HS-5 (cell line): ENCODE data around the gene CT45A1.
"Not testable (repeated sequence)": the region's sequence is repeated elsewhere in the genome, so short reads cannot be mapped to it uniquely, and the experiment has no call there.

Experiments
- DNase-seq: peaks from one replicate; pipeline ENCODE4 v3.0.0-alpha.2; 2012; ENCODE audit warnings: low read depth

Gene CT45A1, protein sequence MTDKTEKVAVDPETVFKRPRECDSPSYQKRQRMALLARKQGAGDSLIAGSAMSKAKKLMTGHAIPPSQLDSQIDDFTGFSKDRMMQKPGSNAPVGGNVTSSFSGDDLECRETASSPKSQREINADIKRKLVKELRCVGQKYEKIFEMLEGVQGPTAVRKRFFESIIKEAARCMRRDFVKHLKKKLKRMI

DNA sequence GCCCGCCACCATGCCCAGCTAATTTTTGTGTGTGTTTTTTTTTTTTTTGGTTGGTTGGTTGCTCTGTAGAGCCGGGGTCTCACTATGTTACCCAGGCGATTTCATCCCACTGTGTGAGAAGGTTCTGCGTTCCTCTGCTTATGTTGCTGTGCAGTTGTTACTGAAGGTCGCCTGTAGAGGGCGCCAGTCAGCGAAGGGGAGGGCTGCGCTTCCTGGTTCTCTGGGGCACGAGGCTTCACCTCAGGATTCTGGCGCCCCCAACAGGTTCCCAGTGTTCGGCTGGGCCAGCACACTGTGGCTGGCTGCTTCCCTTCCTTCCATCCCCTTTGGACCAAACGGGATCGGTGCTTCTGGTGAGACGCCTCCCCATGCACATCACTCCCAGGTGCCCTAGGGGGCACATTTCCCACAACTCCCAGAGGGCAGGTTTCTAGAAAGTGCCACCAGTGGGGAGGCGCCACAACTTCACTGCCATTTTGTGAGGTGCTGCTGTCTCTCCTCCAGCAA, at the start of gene CT45A1:
CT45A1 (plus strand) TSS at position 457 of the 507 bp plus-strand sequence. CDS start 5,302 bp downstream, outside the sequence.
- DNase-seq = not testable (repeated sequence)

DNA sequence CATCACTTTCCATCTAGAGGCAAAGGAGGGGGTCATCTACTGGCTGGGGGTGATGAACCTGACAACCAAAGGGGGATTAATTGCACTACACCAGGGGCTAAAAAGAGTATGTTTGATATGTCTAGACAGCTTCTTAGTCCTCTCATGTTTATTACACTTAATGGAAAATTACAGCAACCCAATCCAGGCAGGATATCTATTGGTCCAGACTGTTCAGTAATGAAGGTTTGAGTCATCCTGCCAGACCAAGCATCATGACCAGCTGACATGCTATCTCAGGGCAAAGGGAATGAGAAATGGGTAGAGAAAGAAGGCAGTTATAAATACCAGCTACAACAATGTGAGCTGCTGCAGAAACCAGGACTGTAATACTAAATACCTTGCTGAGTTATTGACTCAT, 40.5 kb upstream of the CT45A1 start:
- not testable (repeated sequence) for DNase-seq

DNA sequence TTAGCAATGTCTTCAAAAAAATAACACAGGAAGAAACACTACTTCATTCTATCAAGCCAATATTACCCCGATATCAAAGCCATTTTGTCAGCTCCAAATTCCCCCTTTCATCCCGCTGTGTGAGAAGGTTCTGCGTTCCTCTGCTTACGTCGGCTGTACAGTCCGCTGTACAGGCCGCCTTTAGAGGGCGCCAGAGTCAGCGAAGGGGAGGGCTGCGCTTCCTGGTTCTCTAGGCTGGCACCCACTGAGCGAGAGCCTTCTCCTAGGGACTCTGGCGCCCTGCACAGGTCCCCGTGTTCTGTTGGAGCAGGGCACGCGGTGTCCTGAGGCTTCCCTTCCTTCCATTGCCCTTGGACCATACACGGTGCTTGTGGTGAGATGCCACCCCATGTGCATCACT, 25.3 kb upstream of the CT45A1 start:
- no peak for DNase-seq

DNA sequence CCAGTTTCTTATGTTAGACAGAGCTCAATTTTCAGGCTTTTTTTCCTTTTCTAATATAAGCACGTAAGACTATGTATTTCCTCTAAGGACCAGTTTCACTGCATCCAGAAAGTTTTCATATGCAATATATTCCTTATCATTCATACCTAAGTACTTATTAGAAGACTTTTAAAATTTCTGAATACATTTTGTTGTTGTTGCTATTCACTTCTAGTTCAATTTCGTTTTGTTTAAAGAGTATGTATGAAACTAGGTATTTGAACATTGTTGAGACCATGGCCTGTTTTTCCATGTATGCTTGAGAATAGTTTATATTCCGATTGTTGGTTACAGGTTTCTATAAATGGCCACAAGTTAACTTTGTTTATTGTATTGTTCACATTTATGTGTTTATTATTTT, 18.0 kb upstream of the CT45A1 start:
- DNase-seq = no peak

DNA sequence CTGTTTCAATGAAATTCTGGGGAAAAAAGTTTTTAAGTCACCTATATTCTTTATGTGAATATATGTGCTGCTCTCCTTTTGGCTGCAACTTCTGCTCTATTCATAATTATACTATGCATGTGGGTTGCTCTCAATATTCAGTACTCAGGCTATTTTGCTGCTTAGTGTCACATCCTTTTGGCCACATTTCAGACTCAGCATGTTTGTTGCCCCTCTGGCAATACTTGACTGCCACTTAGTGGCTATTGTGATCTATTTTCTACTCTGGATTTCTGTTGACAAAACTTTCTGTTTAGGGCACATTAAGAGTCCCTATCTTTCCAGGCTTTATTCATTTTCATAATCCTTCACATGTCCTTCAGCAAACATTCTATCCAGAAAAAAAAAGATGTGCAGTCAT, 15.8 kb upstream of the CT45A1 start:
- no peak for DNase-seq

DNA sequence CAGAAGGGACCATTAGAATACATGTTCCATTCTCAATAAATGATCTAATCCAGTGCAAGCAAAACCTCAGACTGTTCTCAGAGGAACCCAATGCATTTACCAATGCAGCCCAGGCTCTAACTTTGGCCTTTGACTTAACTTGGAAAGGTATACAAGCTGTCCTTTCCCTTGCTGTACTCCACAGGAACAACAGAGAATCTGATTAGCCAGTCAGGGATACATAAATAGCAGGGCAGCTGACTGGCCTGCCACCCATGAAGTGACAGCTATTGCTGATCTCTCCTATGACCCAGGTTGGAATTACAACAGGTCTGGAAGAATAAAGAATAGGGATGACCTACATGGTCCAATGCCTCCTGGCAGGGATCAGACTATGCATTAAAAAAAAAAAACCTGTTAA, 14.5 kb upstream of the CT45A1 start:
- no peak for DNase-seq

DNA sequence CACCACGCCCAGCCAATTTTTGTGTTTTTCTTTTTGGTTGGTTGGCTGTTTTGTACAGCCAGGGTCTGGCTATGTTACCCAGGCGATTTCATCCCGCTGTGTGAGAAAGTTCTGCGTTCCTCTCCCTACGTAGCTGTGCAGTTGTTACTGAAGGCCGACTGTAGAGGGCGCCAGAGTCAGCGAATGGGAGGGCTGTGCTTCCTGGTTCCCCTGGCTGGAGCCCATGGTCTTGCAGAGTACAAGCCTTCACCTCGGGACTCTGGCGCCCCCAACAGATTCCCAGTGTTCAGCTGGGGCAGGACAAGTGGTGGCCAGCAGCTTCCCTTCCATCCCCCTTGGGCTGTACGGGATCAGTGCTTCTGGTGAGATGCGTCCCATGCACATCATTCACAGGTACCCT, 5.6 kb upstream of the CT45A1 start:
- no peak for DNase-seq

DNA sequence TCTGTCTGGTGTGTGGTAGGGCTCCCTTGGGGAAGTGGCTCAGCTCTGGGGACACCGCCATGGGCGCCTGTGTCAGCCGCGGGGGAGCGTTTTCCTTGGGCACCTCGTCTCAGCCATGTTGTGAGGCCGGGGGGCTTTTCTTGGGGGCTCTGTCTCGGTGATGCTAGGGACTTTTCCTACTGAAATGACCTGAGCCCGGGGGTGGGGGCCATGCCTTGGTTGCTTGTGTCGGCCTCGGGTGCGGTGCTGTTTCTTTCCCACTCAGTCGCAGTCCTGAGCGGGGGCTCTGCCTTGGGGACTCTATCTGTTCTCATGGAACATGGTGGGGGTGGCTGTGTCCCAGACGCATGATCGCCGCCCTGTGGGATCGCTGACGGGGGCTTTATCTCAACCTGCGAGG, 356 bp downstream of the CT45A1 start:
- DNase-seq = no peak

DNA sequence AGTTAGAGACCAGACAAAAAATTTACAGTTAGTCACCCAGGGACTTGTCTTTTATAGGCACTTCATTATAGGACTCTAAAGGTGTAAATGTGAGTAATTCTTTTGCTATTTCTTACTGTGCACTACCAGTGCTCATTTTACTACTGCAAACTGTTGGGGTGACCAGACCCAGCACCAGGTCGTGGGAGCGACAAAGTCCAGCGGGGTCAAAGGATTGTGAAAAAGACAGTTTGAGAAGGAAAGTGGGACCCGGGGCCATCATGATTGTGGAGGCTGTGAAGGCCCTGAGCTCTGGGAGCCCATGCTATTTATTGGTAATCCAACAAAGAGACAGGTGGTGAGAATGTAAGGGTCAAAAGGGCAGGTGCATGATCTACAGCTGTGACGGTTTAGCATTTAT, 21.2 kb downstream of the CT45A1 start:
- not testable (repeated sequence) for DNase-seq

DNA sequence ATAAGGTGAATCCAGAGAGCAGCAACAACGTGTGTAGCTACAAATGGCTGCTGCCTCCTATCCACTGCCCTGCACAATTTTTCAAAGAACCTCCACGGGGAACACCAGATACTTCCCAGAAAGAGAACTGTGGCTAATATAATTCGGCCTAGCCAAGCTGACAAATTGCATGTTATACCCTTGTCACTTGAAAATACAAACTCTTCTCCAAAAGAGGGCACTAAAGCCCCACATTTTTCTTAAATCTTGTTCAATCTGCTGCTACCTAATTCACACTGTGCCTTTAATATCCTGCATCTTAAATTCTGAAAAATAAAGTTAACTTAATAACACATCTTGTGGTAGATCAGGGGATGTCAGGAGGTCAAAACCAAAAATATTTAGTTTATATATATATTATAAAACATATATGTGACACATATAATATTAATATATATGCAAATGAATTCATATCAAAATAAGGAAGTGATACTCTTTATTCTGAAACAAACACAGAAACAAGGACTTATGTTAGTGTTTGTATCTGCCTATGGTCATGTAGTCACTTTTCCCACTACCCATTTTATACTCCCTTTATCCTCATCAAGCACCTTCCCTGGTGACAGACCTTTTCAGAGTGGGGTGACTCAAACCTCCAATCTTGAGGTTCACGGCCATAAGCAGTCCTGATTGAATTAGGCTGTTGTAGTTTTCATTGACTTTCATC, 24.1 kb downstream of the CT45A1 start:
- DNase-seq = no peak

DNA sequence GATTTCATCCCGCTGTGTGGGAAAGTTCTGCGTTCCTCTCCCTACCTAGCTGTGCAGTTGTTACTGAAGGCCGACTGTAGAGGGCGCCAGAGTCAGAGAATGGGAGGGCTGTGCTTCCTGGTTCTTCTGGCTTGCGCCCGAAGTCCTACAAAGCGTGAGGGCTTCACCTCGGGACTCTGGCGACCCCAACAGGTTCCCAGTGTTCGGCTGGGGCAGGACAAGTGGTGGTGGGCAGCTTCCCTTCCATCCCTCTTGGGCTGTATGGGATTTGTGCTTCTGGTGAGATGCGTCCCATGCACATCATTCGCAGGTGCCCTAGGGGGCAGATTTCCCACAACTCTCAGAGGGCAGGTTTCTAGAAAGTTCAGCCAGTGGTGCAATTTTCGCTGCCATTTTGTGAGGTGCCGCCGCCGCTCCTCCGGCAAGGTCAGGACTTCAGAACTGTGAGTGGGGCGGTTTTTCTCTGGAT, 27.3 kb downstream of the CT45A1 start:
- DNase-seq = no peak

DNA sequence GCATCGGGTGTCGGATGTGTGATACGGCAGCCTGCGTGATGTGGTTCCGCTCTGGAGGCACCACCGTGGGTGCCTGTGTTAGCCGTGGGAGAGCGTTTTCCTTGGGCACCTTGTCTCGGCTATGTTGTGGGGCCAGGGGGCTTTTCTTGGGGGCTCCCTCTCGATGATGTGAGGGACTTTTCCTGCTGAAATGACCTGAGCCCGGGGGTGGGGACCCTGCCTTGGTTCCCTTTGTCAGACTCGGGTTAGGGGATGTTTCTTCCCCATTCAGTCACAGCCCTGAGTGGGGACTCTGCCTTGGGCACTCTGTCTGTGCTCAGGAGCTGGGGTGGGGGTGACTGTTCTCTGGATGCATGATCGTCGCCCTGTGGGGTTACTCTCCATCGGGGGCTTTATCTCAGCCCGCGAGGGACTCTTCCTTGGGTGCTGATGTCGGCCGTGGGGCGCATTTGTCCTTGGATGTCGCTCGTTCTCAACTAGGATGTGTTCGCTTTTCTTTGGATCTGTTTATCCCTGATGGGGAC, 27.8 kb downstream of the CT45A1 start:
- no peak for DNase-seq

DNA sequence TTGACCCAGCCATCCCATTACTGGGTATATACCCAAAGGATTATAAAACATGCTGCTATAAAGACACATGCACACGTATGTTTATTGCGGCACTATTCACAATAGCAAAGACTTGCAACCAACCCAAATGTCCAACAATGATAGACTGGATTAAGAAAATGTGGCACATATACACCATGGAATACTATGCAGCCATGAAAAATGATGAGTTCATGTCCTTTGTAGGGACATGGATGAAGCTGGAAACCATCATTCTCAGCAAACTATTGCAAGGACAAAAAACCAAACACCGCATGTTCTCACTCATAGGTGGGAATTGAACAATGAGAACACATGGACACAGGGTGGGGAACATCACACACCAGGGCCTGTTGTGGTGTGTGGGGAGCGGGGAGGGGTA, 31.3 kb downstream of the CT45A1 start:
- DNase-seq = not testable (repeated sequence)

DNA sequence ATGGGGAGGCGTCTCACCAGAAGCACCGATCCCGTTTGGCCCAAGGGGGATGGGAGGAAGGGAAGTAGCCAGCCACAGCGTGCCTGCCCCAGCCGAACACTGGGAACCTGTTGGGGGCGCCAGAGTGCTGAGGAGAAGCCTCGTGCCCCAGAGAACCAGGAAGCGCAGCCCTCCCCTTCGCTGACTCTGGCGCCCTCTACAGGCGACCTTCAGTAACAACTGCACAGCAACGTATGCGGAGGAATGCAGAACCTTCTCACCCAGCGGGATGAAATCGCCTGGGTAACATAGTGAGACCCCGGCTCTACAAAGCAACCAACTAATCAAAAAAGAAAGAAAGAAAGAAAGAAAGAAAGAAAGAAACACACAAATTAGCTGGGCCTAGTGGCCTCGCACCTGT, 54.7 kb downstream of the CT45A1 start, which contains the start of gene CT45A3:
CT45A3 (minus strand) TSS at position 101 of the 400 bp plus-strand sequence. CDS start 3,747 bp downstream, outside the sequence.
- not testable (repeated sequence) for DNase-seq
